HK-2 (cell line): ENCODE results near the gene APBA2.

Source experiments
- DNase-seq: peaks from one replicate; pipeline ENCODE4 v3.0.0-alpha.2; 2018; ENCODE audit not compliant: unreplicated experiment

The APBA2 gene

GRCh38 chr15:28935316-28935715, 49.5 kb downstream of the APBA2 start:
- no peak for DNase-seq

GRCh38 chr15:28936081-28936480, 50.3 kb downstream of the APBA2 start:
- DNase-seq, result no peak

DNA sequence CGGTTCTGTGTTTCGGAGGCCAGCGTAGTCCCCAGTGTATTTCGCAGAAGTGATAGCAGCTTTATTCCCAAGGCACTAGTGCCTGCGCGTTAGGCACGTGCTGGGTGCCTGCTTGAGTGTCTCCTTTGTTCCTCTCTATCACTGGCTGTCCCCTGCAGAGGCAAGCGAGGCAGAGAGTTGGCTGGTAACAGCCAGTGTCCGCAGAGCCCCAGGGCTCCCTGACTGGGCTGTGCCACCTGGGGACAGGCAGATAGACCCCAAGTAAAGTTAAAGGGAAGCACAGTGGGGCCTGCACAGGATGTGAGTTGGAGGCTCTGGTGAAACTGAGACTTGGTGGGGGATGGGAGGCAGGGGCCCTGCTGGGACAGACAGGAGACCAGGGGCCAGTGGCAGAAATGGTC, 50.7 kb downstream of the APBA2 start:
- DNase-seq, result no peak

GRCh38 chr15:28937271-28937670, 51.5 kb downstream of the APBA2 start:
- no peak for DNase-seq

- DNase-seq, result no peak
Observed at GRCh38 chr15:28942046-28942445, 56.3 kb downstream of the APBA2 start.

DNA sequence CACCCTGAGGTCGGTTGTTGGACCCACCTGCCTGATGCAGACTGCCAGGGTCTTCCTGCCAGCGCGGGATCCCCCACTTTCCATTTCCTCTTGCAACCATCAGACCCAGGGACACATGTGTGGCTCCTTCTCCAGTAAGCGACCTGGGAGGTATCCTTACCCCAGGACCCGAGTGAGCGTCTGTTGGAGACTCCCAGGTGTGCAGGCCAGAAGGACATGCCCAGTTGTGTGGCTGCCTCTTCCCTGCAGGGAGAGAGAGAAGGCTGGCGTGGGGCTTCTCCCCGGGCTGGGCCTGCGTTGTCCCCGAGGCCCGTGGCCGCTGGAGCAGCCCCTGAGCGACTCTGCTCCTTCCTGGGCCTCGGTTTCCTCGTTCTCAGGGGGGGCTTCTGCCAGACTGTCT, 56.8 kb downstream of the APBA2 start:
- no peak for DNase-seq

DNA sequence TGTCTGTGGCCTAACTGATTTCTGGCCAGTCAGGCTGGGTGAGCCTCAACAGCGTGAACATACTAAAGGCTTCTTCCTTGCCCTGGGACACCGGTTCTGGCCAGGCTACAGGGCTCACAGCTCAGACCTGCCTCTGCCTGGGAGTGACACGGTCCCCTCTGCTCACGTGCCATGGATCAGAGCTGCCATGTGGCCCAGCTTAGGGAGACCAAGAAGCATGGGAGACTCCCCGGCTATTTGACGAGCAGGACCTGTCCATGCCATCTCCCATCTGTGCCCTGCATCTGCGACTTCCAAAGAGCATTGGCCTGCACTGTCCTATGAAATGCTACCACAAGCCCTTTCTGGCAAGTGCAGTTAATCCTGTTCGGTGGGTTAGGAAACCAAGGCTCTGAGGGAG, 57.4 kb downstream of the APBA2 start:
- no peak for DNase-seq

- no peak for DNase-seq
Observed at GRCh38 chr15:28943611-28944230, 57.9 kb downstream of the APBA2 start.

DNA sequence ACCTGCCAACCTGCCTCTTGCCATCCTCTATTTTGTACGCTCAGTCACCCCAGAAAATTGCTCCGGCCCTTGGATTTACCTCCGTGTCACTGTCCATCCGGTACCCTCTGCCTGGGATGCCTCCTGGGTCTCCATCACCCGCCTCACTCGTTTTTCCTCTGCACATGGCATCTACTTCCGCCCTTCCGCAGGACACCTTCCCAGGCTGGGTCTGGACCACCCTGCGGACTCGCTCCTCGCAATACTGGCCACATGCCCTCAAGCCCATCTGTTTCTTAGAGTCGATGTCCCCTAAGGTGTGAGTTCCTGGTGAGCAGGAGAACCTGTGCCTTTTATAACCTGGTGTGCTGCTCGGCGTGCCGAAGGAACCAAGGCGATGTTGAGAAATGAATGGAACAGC, 58.5 kb downstream of the APBA2 start:
- no peak for DNase-seq

GRCh38 chr15:28944696-28945300, 59.0 kb downstream of the APBA2 start:
- DNase-seq, result no peak

GRCh38 chr15:28945626-28946230, 60.0 kb downstream of the APBA2 start:
- DNase-seq, result no peak

DNA sequence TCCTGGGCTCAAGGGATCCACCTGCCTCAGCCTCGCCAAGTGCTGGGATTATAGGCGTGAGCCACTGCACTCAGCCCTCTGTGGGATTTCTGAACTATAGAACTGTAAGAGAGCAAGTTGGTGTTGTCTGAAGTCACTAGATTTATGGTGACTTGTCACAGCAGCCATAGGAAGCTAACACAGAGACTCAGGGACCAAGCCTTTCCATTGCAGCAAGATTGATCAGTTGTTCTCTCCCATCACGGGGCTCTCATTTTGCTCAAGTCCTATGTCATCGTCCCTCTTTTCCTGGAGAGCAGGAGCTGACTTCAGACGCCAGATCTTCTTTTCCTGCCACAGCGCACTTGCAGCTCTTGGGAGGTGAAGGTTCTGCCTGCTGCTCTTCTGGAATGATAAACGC, 61.0 kb downstream of the APBA2 start:
- no peak for DNase-seq

- DNase-seq, result no peak
Observed at GRCh38 chr15:28947221-28947674, 61.5 kb downstream of the APBA2 start.

- no peak for DNase-seq
Observed at GRCh38 chr15:28948036-28948435, 62.3 kb downstream of the APBA2 start.

DNA sequence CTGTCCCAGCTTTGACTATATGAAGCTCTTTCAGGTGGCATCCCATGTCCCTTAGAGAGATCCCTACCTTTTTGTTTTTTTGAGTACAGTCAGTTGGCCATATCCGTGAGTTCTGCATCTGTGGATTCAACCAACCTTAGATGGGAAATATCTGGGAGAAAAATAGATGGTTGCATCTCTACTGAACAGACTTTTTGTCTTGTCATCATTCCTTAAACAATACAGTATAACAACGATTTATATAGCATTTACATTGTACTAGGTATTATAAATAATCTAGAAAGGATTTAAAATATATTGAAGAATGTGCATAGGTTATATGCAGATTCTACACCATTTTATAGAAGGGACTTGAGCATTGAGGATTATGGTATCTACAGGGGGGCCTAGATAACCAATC, 65.1 kb downstream of the APBA2 start:
- no peak for DNase-seq

GRCh38 chr15:28952666-28953491, 67.1 kb downstream of the APBA2 start:
- no peak for DNase-seq

GRCh38 chr15:28953573-28954195, 67.9 kb downstream of the APBA2 start:
- no peak for DNase-seq

DNA sequence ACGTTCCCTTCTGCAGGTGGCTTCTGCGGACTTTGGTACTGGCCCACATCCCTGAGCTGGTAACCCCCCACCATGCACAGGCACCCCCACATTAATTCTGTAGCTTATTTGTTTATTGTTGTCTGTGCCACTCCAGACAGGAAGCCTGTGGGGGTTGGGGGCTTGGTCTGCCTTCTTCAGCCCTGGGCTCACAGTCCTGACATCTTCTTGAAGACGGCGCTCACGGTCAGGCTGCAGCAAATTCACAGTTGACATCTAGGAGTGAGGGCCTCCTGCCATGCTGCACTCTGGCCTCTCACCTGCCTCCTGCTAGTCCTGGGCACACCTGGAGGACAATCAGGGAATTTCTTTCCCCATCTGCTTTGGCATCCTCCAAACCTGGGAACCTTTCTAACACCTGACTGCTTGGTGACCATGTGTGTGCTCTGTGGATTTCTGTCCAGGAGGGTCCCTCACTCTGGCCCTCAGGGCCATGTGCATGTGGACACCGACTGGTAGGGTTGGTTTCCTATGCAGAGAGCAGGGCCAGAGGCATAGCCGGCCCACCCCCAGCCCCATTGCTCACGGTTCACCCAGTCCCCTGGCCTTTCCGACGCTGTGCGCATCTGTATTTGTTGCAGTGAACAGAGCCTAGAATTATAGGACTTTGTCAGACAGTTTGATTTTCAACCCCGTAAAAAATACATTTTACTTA, 68.8 kb downstream of the APBA2 start:
- no peak for DNase-seq

DNA sequence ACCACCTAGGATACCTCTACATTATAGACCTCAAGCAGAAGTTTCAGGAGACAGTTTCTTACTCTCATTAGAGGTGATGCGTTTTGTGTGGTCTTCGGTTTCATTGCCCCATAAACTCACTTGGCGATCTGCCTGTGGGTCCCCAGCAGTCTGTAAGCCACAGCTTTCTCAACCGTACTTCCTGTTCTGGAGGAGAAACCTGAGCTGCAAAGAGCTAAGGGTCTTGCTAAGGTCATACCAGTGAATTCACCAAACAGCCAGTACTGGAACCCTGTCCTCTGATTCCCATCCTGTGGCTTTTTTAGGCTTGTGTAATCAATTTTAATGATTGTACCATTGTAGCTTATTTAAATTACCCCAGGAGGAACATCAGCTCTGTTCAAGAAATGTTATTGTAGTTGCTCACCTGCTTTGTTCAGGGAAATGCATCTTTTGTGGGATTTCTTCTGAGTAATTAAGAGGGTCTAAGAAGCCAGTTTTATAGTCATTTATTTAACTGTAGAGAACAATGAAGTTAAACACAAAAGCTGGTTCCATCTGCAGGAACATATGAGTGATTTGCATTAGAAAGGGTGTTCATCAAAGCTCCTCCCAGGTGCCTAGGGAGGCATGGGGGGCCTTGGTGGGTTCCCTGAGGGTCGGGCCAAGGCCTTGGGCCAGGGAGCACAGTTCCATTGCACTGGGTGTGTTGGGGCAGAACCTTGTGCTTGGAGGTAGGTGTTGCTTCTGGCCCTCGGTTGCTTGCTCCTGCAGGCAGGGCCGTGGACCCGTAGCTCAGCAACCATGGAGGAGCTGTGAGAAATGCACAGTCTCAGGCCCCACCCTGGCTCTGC, 69.6 kb downstream of the APBA2 start:
- DNase-seq, result no peak

- peak; percentile 42 for DNase-seq
Observed at GRCh38 chr15:28955993-28956421, 70.2 kb downstream of the APBA2 start.

- DNase-seq, result no peak
Observed at GRCh38 chr15:28956491-28956890, 70.7 kb downstream of the APBA2 start.
